Renal cortex interstitium (tissue), 11 donors: Measurements from ENCODE around the gene YWHAH. TPM values are rescaled to one million over a fixed set of nuclear protein-coding genes. Genes with fewer than 3 reads are reported as not detected.
A peak's percentile ranks its signal among the peaks of the same experiment; 100 is the strongest.

Experiments used
- DNase-seq, 11 donors: peaks; one replicate each; pipeline ENCODE4 v3.0.0-alpha.2; 2013; ENCODE audit warnings: low read depth in 9 of 11, low spot score in 4 of 11; ENCODE audit errors: extremely low read depth in 1 of 11
- polyA plus RNA-seq, 3 donors: library from polyadenylated mRNA; unstranded; fragments of 120-200 nt; gene quantifications; one replicate each; pipeline ENCODE4 v1.2.1, GENCODE V29; 2013; ENCODE audit not compliant: insufficient read length in 3 of 3

YWHAH gene
- polyA plus RNA-seq, 3 donors, result 92.6 to 140 (median 136) TPM

GRCh38 chr22:31915586-31915985, 28.7 kb upstream of the YWHAH start:
- no peak for DNase-seq

GRCh38 chr22:31917227-31917921, 27.0 kb upstream of the YWHAH start:
- no peak for DNase-seq

- no peak for DNase-seq
These were observed 24.6 kb upstream of the YWHAH start for GRCh38 chr22:31919730-31920129.

DNA sequence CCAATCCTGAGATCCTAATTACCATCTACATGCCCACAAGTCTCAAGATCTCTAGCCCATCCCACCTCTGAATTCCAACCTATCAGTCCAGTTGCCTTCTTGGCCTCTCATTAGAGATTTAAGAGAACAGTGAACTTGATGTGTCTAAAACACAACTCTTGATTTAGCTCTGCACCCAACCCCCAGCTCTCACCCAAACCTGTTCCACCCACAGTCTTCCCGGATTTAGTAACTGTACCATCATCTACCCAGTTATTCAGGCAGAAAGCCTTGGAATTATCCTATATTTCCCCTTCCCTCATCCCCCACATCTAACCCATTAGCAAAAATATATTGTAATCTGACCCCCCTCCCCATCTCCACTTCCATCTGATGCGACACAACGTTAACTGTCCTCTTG, 24.0 kb upstream of the YWHAH start:
- no peak for DNase-seq

DNA sequence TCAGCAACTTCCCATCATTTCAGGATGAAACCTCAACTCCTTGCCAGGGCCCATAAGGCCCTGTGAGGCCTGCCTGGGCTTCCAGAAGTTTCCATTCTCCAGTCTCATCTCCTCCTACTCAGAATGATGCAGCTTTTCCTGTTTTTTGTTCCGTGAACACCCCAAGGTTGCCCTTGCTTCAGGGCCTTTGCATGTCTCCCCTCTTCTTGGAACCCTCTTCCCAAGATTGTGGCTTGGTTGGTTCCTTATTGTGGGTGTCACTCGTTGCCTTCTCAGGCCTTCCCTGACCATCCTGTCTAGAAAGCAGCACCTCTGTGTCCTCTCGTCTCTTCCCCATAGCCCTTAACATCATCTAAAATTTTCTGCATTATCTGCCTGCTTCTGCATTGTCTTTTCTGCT, 23.2 kb upstream of the YWHAH start:
- DNase-seq, result no peak

DNA sequence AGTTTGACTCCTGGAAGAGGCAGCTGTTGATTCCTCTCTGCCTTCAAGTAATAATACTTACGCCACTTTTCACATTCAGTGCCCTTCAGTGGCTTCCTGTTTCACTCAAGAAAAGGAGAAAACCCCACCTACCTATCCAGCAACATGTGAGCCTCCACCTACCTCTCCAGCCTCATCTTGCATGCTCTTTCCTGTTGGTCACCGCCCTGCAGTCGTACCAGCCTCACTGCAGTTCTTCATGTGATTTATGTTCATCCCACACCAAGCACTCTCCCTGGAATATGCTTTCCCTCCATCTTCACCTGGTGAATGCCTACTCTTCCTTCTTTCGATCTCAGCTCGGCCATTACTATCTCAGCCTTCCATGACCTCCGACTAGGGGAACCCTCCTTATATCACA, 21.8 kb upstream of the YWHAH start:
- no peak for DNase-seq

GRCh38 chr22:31923136-31923535, 21.2 kb upstream of the YWHAH start:
- DNase-seq, result no peak

GRCh38 chr22:31923747-31924146, 20.6 kb upstream of the YWHAH start:
- peak in 4 of 11 donors; percentile 50 to 71 (median 61) for DNase-seq

GRCh38 chr22:31925056-31925455, 19.3 kb upstream of the YWHAH start:
- DNase-seq, result no peak

DNA sequence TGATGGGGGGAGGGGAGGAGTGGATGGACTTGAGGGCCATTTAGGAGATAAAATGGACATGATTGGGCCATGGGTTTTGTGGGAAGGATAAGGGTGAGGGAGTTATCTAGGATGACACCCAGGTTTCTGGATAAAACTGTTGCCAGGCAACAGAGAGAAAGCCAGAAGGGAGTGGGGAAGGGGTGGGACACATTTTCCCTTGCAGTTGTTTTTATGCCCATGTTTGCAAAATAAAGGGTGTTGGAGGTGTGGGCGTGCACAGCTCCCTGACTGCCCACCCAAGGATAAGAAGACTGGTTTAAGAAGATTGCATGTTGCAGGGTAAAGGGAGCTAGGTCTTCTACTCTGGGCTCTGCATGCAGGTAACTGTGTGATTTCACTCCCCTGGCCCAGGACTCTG, 18.3 kb upstream of the YWHAH start:
- no peak for DNase-seq

DNA sequence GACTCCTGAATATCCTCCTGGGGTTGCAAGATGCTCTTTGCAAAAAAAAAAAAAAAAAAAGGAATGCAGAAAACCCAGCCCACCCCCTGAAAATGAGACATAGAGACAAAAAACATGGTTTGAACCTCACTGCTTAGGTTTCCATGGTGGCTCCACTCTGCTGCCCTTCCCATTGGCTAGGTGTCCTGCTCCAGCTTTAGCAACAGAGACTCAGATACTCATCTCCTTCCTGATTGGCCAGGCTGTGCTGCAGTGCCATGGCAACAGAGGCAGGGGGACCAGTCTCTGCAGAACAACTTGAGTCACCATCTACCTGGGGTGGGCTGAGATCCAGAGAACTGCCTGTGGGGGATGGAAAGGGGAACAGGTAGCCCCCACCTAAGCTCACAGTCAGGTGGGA, 17.4 kb upstream of the YWHAH start:
- no peak for DNase-seq

- no peak for DNase-seq
These were observed 16.8 kb upstream of the YWHAH start for GRCh38 chr22:31927562-31927961.

DNA sequence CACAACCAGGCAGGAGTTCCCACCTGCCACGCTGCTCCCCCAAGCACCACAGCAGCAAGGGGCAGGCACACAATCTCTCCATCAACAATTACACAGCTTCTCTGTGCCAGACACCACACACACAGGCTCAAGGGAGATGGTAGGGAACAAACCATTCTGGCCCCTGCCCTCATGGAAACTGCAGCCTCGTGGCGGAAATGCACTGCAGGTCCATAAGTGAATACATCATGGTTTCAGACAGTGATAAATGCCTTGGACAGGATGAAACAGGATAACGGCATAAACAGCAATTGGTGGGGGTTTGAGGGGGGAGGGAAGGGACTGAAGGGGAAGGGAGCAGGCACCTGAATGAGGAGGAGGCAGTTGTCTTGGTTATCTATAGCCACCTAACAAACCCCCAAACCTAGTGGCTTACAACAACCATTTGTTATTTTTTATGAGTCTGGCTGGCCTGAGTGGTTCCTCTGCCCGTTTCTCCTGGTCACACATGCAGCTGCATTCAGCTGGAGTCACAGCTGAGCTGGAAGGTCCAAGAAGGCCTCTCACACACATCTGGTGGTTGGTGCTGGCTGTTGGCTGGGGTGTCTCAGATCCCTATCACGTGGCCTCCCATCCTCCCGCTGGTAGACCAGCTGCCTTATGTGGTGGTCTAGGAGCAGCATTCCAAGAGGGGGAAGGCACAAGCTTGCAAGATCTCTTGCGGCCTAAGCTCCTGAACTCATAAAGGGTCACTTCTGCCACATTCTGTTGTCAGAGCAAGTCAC, 15.0 kb upstream of the YWHAH start:
- DNase-seq, result peak in 9 of 11 donors; percentile 45 to 77 (median 54)

DNA sequence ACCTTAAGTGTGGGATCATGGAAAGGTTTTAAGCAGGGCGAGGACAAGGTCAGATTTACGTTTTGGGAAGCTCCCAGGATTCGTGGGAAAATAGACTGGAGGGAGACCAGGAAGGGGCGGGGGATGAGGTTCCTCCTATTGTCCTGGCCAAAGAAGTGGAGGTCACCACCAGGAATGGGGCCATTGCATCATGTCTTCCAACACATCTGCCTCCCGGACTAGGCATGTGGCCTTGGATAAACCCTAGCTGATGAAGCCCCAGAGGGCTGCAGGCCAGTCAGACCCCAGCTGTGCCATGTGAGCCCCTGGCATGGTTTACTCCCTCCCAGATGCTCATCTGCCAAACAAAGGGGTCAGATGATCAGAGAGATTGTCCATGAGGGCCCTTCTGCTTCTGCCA, 11.5 kb upstream of the YWHAH start:
- DNase-seq, result no peak

- no peak for DNase-seq
These were observed 10.9 kb upstream of the YWHAH start for GRCh38 chr22:31933406-31933805.

GRCh38 chr22:31933816-31934482, 10.4 kb upstream of the YWHAH start:
- no peak for DNase-seq

- no peak for DNase-seq
These were observed 8.2 kb upstream of the YWHAH start for GRCh38 chr22:31935961-31936635.

- DNase-seq, result no peak
These were observed 7.0 kb upstream of the YWHAH start for GRCh38 chr22:31937341-31937740.

DNA sequence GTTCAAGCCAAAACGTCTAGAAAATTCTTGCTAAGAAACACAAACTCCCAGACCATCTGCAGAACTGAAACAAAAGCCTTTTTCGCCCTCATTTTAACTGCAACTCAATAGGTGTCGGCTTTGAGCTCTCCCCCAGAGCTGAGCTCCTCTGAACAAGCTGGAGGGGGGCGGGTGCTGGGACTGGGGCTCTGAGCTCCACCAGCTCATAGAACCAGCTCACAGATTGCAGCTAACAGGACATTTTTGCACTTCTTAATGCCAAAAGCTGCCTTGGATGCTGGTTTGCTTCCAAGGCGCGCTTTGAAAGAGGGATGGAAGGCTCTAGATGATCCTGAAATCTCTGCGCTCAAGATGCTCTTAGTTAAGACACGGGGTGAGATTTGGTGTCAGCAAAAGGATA, 6.0 kb upstream of the YWHAH start:
- no peak for DNase-seq

- DNase-seq, result no peak
These were observed 3.8 kb upstream of the YWHAH start for GRCh38 chr22:31940506-31940905.
